ENCODE data around the gene TAT.

The TAT gene

DNA sequence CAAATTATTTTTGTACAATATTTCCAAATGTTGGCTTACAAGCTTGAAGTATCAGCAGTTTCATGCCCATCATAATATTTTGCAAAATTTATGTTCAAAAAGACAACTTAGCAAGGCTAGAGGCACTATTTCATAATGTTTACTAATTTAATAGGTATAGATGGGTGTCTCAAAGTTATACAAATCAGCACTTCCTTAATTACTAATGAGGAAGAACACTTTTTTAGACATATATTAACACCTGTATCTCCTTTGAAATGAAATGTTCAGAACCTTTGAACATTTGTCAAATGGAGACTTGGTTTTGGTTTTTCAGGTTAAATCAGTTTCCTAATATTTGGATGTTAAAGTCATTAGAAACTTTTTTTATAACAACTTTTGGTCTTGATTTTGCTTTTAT, 2.2 kb downstream of the TAT start:
- H3K4me3 ChIP-seq (ENCODE audit: low read depth, low read length): no peak overlapping the region
- TF ChIP-seq, protein P1, sequence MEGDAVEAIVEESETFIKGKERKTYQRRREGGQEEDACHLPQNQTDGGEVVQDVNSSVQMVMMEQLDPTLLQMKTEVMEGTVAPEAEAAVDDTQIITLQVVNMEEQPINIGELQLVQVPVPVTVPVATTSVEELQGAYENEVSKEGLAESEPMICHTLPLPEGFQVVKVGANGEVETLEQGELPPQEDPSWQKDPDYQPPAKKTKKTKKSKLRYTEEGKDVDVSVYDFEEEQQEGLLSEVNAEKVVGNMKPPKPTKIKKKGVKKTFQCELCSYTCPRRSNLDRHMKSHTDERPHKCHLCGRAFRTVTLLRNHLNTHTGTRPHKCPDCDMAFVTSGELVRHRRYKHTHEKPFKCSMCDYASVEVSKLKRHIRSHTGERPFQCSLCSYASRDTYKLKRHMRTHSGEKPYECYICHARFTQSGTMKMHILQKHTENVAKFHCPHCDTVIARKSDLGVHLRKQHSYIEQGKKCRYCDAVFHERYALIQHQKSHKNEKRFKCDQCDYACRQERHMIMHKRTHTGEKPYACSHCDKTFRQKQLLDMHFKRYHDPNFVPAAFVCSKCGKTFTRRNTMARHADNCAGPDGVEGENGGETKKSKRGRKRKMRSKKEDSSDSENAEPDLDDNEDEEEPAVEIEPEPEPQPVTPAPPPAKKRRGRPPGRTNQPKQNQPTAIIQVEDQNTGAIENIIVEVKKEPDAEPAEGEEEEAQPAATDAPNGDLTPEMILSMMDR (IDR thresholded peaks at IDR 0.05; ENCODE audit: insufficient read depth, low read depth, low read length, missing control alignments): no peak
- no peak for DNase-seq (ENCODE audit: low read depth)

DNA sequence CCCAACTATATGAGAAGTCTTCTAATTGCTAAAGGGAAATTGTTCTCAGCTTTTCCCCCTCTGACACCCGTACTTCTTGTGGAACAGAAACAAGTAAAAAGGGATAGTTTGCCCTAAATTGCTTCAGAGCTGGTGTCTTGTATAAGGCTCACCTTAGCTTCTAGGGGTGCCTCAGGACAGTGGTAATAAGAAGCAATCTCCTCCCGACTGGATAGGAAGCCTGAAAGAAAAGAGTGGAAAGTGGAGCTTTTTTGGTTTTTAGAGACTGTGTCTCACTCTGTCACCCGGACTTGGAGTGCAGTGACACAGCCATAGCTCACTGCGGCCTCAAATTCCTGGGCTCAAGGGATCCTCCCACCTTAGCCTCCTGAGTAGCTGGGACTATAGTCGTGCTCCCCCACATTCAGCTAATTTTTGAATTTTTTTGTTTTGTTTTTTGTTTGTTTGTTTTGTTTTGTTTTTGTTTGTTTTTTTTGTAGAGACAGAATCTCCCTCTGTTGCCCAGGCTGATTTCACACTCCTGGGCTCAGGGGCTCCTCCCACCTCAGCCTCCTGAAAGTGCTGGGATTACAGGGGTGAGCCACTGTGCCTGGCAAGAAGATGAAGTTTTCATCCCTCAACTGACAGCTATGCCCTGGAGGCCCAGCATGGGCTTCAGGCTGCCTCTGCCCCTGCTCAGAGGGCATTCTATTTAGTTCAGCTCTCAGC, 3.4 kb downstream of the TAT start:
- TF ChIP-seq, protein P1 (IDR thresholded peaks at IDR 0.05; ENCODE audit: insufficient read depth, low read depth, low read length, missing control alignments): no peak
- H3K4me3 ChIP-seq (ENCODE audit: low read depth, low read length): no peak overlapping the region

DNA sequence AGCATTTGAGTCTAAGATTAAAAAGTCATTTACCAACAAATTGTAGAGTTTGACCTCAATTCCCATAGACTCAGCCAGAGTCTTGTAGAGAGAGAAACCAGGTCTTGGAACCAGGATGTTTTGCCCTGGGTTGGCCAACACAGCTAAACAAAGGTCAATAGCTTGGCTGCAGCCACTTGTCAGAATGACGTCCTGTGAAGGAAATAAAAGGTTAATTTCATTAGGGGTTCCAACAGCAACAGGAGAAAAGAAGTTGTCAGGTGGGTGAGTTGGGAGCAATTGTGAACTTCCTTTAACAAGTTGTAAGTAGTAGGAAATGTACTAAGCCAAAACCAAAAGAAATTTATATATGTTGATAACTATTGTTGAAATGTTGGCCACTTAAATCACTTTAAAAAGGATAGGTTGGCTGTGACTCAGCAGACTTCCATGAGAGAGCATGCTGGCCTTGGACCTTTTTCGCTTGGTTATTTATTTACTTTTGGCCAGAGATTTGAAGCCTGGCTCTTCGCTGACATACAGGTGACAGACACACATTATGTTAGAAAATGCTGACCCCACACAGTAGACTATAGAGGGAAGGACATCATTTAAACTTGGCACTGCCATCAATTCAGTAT, 4.3 kb downstream of the TAT start:
- H3K4me3 ChIP-seq (ENCODE audit: low read depth, low read length): no peak overlapping the region
- TF ChIP-seq, protein P1 (IDR thresholded peaks at IDR 0.05; ENCODE audit: insufficient read depth, low read depth, low read length, missing control alignments): no peak
- DNase-seq (ENCODE audit: low read depth): no peak

More for the DNA sequence above, 3.4 kb downstream of the TAT start:
- no peak for DNase-seq (ENCODE audit: low read depth)

DNA sequence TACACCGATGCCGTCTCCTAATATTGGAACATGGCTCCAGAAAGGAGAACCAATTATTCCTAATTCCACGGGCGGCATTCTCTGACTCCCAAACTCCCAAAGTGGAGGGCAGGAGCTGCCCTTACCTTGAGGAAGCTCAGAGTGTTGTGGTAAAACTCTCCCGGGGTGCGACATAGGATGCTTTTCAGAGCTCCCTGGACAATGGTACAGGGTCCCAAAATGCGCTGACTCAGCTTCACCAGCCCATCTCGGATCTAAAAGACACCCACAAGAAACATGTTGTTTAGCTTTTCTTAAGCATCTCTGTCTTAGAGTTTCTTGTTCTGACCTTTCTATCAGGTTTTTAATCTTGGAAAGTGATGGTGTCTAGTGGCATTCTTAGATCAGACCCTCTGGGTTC, 6.7 kb downstream of the TAT start:
- no peak overlapping the region for H3K4me3 ChIP-seq (ENCODE audit: low read depth, low read length)
- DNase-seq (ENCODE audit: low read depth): no peak
- TF ChIP-seq, protein P1 (IDR thresholded peaks at IDR 0.05; ENCODE audit: insufficient read depth, low read depth, low read length, missing control alignments): no peak

DNA sequence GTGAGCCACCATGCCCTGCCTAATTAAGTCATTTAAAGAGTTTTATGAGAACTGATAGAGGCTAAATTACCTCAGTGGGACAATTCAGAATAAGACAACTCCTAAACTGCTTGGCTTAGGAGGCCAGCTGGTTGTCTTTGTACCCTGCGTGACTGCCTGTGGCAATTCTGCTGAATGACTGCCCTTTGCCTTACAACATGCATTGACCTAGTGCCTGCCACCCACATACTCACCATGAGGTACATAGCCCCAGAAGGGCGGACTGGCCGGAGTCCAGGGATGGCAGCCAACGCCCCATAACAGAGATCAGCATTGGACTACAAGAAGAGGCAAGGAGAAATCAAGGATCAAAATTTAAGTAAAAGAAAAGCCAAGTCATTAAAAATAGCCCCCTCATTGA, 7.3 kb downstream of the TAT start:
- H3K4me3 ChIP-seq (ENCODE audit: low read depth, low read length): no peak overlapping the region
- DNase-seq (ENCODE audit: low read depth): no peak
- TF ChIP-seq, protein P1 (IDR thresholded peaks at IDR 0.05; ENCODE audit: insufficient read depth, low read depth, low read length, missing control alignments): no peak

DNA sequence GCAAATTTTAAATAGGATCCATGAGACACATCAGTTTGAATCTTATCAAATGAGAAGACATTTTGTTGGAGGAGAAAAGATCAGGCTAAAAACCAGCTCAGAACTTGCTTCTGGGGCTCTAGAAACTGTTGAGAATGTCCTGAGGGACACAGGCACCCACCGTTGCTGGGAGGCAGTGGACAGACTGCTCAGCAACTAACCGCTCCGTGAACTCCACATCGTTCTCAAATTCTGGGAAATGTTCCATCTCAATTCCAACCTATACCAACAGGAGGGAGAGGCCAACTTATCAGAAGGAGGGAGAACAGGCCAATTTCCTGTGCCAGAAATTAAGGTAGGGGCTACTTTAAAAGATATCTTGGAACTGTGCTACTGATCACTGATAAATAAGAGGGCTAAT, 8.3 kb downstream of the TAT start:
- no peak for DNase-seq (ENCODE audit: low read depth)
- no peak overlapping the region for H3K4me3 ChIP-seq (ENCODE audit: low read depth, low read length)
- TF ChIP-seq, protein P1 (IDR thresholded peaks at IDR 0.05; ENCODE audit: insufficient read depth, low read depth, low read length, missing control alignments): no peak

All from GM12865 (cell line).